ENCODE data around the gene HYDIN.

Gene HYDIN

GRCh38 chr16:71203631-71204030, 26.9 kb downstream of the HYDIN start:
- H3K18ac ChIP-seq (ENCODE audit: low read length), result no peak overlapping the region
- DNase-seq, result no peak
- no peak overlapping the region for H4K8ac ChIP-seq (ENCODE audit: low read depth, low read length)
- H3K56ac ChIP-seq (ENCODE audit: low read length), result no peak overlapping the region
- H3K4me1 ChIP-seq (ENCODE audit: control insufficient read depth, low read depth, low read length), result no peaks in the 10 kb centered on the region
- no peak overlapping the region for H3K4me2 ChIP-seq (ENCODE audit: low read length)
- no peak overlapping the region for H2BK120ac ChIP-seq (ENCODE audit: low read depth, low read length)
- no peak overlapping the region for H3K4ac ChIP-seq (ENCODE audit: low read depth, low read length)
- no peak overlapping the region for H2AK5ac ChIP-seq (ENCODE audit: low read length)
- H2BK15ac ChIP-seq (replicated peaks; ENCODE audit: low read depth), result no peak overlapping the region
- WGBS (ENCODE audit: extremely low coverage, insufficient coverage, low lambda C conversion rate), result no CpG with 5 or more reads among the region's 2 CpGs
- no peaks in the 10 kb centered on the region for H3K27me3 ChIP-seq (ENCODE audit: insufficient read depth, low read length, poor library complexity)
- no peak overlapping the region for H2BK5ac ChIP-seq (ENCODE audit: low read length)
- no peaks in the 10 kb centered on the region for H3K79me2 ChIP-seq (ENCODE audit: control insufficient read depth, insufficient read depth, low read length)
- no peak overlapping the region for H3K4me3 ChIP-seq (ENCODE audit: low read length)
- no peak overlapping the region for H3K23ac ChIP-seq (ENCODE audit: low read length)
- H3K36me3 ChIP-seq (ENCODE audit: control insufficient read depth, insufficient read depth, low read length), result no peaks in the 10 kb centered on the region
- no peak overlapping the region for H3K27ac ChIP-seq (ENCODE audit: low read depth, low read length)
- no peaks in the 10 kb centered on the region for H3K79me1 ChIP-seq (ENCODE audit: low read length)
- H4K5ac ChIP-seq (ENCODE audit: low read length), result no peak overlapping the region
- H3K9ac ChIP-seq (ENCODE audit: low read length), result no peak overlapping the region

GRCh38 chr16:71201556-71201955, 29.0 kb downstream of the HYDIN start:
- H3K27ac ChIP-seq (ENCODE audit: low read depth, low read length), result no peak overlapping the region
- no peak overlapping the region for H3K23ac ChIP-seq (ENCODE audit: low read length)
- no peak overlapping the region for H4K5ac ChIP-seq (ENCODE audit: low read length)
- no peak overlapping the region for H3K9ac ChIP-seq (ENCODE audit: low read length)
- no peaks in the 10 kb centered on the region for H3K36me3 ChIP-seq (ENCODE audit: control insufficient read depth, insufficient read depth, low read length)
- WGBS (ENCODE audit: extremely low coverage, insufficient coverage, low lambda C conversion rate), result no CpG with 5 or more reads among the region's 2 CpGs
- no peaks in the 10 kb centered on the region for H3K79me2 ChIP-seq (ENCODE audit: control insufficient read depth, insufficient read depth, low read length)
- no peak overlapping the region for H2AK5ac ChIP-seq (ENCODE audit: low read length)
- H3K4me1 ChIP-seq (ENCODE audit: control insufficient read depth, low read depth, low read length), result no peaks in the 10 kb centered on the region
- DNase-seq, result no peak
- no peaks in the 10 kb centered on the region for H3K79me1 ChIP-seq (ENCODE audit: low read length)
- no peak overlapping the region for H2BK5ac ChIP-seq (ENCODE audit: low read length)
- H3K56ac ChIP-seq (ENCODE audit: low read length), result no peak overlapping the region
- H3K18ac ChIP-seq (ENCODE audit: low read length), result no peak overlapping the region
- no peak overlapping the region for H3K4me2 ChIP-seq (ENCODE audit: low read length)
- no peak overlapping the region for H2BK15ac ChIP-seq (replicated peaks; ENCODE audit: low read depth)
- H2BK120ac ChIP-seq (ENCODE audit: low read depth, low read length), result no peak overlapping the region
- no peak overlapping the region for H3K4ac ChIP-seq (ENCODE audit: low read depth, low read length)
- H3K4me3 ChIP-seq (ENCODE audit: low read length), result no peak overlapping the region
- no peaks in the 10 kb centered on the region for H3K27me3 ChIP-seq (ENCODE audit: insufficient read depth, low read length, poor library complexity)
- no peak overlapping the region for H4K8ac ChIP-seq (ENCODE audit: low read depth, low read length)

GRCh38 chr16:71201054-71201453, 29.5 kb downstream of the HYDIN start:
- no peak overlapping the region for H3K4me2 ChIP-seq (ENCODE audit: low read length)
- H3K4me3 ChIP-seq (ENCODE audit: low read length), result no peak overlapping the region
- H3K27ac ChIP-seq (ENCODE audit: low read depth, low read length), result no peak overlapping the region
- no peak overlapping the region for H3K23ac ChIP-seq (ENCODE audit: low read length)
- no peak overlapping the region for H3K4ac ChIP-seq (ENCODE audit: low read depth, low read length)
- no CpG with 5 or more reads among the region's 1 CpG for WGBS (ENCODE audit: extremely low coverage, insufficient coverage, low lambda C conversion rate)
- H3K36me3 ChIP-seq (ENCODE audit: control insufficient read depth, insufficient read depth, low read length), result no peaks in the 10 kb centered on the region
- no peak overlapping the region for H3K56ac ChIP-seq (ENCODE audit: low read length)
- no peak overlapping the region for H2BK5ac ChIP-seq (ENCODE audit: low read length)
- no peak for DNase-seq
- H4K8ac ChIP-seq (ENCODE audit: low read depth, low read length), result no peak overlapping the region
- no peak overlapping the region for H2BK120ac ChIP-seq (ENCODE audit: low read depth, low read length)
- no peak overlapping the region for H3K9ac ChIP-seq (ENCODE audit: low read length)
- no peaks in the 10 kb centered on the region for H3K27me3 ChIP-seq (ENCODE audit: insufficient read depth, low read length, poor library complexity)
- no peak overlapping the region for H2AK5ac ChIP-seq (ENCODE audit: low read length)
- no peak overlapping the region for H2BK15ac ChIP-seq (replicated peaks; ENCODE audit: low read depth)
- no peaks in the 10 kb centered on the region for H3K4me1 ChIP-seq (ENCODE audit: control insufficient read depth, low read depth, low read length)
- H3K79me2 ChIP-seq (ENCODE audit: control insufficient read depth, insufficient read depth, low read length), result no peaks in the 10 kb centered on the region
- H3K18ac ChIP-seq (ENCODE audit: low read length), result no peak overlapping the region
- no peaks in the 10 kb centered on the region for H3K79me1 ChIP-seq (ENCODE audit: low read length)
- H4K5ac ChIP-seq (ENCODE audit: low read length), result no peak overlapping the region

- Histone ChIP-seq H3K79me2 (ENCODE audit: control insufficient read depth, insufficient read depth, low read length) (no peaks in the 10 kb centered on the region), H2BK15ac (replicated peaks; ENCODE audit: low read depth) (no peak overlapping the region), H3K4me3 (ENCODE audit: low read length) (no peak overlapping the region), H2BK120ac (ENCODE audit: low read depth, low read length) (no peak overlapping the region), H3K9ac (ENCODE audit: low read length) (no peak overlapping the region), H3K23ac (ENCODE audit: low read length) (no peak overlapping the region), H3K4me1 (ENCODE audit: control insufficient read depth, low read depth, low read length) (no peaks in the 10 kb centered on the region), H3K4ac (ENCODE audit: low read depth, low read length) (no peak overlapping the region), H2BK5ac (ENCODE audit: low read length) (no peak overlapping the region), H3K27me3 (ENCODE audit: insufficient read depth, low read length, poor library complexity) (no peaks in the 10 kb centered on the region), H3K36me3 (ENCODE audit: control insufficient read depth, insufficient read depth, low read length) (no peaks in the 10 kb centered on the region), H2AK5ac (ENCODE audit: low read length) (no peak overlapping the region), H3K79me1 (ENCODE audit: low read length) (no peaks in the 10 kb centered on the region), H3K4me2 (ENCODE audit: low read length) (no peak overlapping the region), H3K56ac (ENCODE audit: low read length) (no peak overlapping the region), H3K27ac (ENCODE audit: low read depth, low read length) (no peak overlapping the region), H4K8ac (ENCODE audit: low read depth, low read length) (no peak overlapping the region), H3K18ac (ENCODE audit: low read length) (no peak overlapping the region), H4K5ac (ENCODE audit: low read length) (no peak overlapping the region)
- DNase-seq, result no peak
- WGBS (ENCODE audit: extremely low coverage, insufficient coverage, low lambda C conversion rate), result no CpG with 5 or more reads among the region's 1 CpG
Observed at GRCh38 chr16:71198408-71198807, 32.1 kb downstream of the HYDIN start.

GRCh38 chr16:71192387-71192786, 38.1 kb downstream of the HYDIN start:
- WGBS (ENCODE audit: extremely low coverage, insufficient coverage, low lambda C conversion rate), result no CpG with 5 or more reads among the region's 5 CpGs

GRCh38 chr16:71188956-71189712, 41.4 kb downstream of the HYDIN start:
- no peaks in the 10 kb centered on the region for H3K27me3 ChIP-seq (ENCODE audit: insufficient read depth, low read length, poor library complexity)
- H2BK5ac ChIP-seq (ENCODE audit: low read length), result no peak overlapping the region
- no peak for DNase-seq
- H3K9ac ChIP-seq (ENCODE audit: low read length), result no peak overlapping the region
- H2AK5ac ChIP-seq (ENCODE audit: low read length), result no peak overlapping the region
- no peak overlapping the region for H3K27ac ChIP-seq (ENCODE audit: low read depth, low read length)
- H3K36me3 ChIP-seq (ENCODE audit: control insufficient read depth, insufficient read depth, low read length), result no peaks in the 10 kb centered on the region
- no peak overlapping the region for H2BK15ac ChIP-seq (replicated peaks; ENCODE audit: low read depth)
- H3K18ac ChIP-seq (ENCODE audit: low read length), result no peak overlapping the region
- H3K4me3 ChIP-seq (ENCODE audit: low read length), result no peak overlapping the region
- H3K23ac ChIP-seq (ENCODE audit: low read length), result no peak overlapping the region
- H4K5ac ChIP-seq (ENCODE audit: low read length), result no peak overlapping the region
- H3K4ac ChIP-seq (ENCODE audit: low read depth, low read length), result no peak overlapping the region
- no peak overlapping the region for H3K4me2 ChIP-seq (ENCODE audit: low read length)
- no peak overlapping the region for H3K56ac ChIP-seq (ENCODE audit: low read length)
- H3K79me2 ChIP-seq (ENCODE audit: control insufficient read depth, insufficient read depth, low read length), result no peaks in the 10 kb centered on the region
- no peaks in the 10 kb centered on the region for H3K4me1 ChIP-seq (ENCODE audit: control insufficient read depth, low read depth, low read length)
- no peak overlapping the region for H2BK120ac ChIP-seq (ENCODE audit: low read depth, low read length)
- no peak overlapping the region for H4K8ac ChIP-seq (ENCODE audit: low read depth, low read length)
- no CpG with 5 or more reads among the region's 9 CpGs for WGBS (ENCODE audit: extremely low coverage, insufficient coverage, low lambda C conversion rate)
- no peaks in the 10 kb centered on the region for H3K79me1 ChIP-seq (ENCODE audit: low read length)

More at GRCh38 chr16:71192387-71192786, 38.1 kb downstream of the HYDIN start:
- Histone ChIP-seq H3K4me3 (ENCODE audit: low read length) (no peak overlapping the region), H3K4ac (ENCODE audit: low read depth, low read length) (no peak overlapping the region), H3K36me3 (ENCODE audit: control insufficient read depth, insufficient read depth, low read length) (no peaks in the 10 kb centered on the region), H2BK5ac (ENCODE audit: low read length) (no peak overlapping the region), H2AK5ac (ENCODE audit: low read length) (no peak overlapping the region), H3K18ac (ENCODE audit: low read length) (no peak overlapping the region), H4K8ac (ENCODE audit: low read depth, low read length) (no peak overlapping the region), H3K4me2 (ENCODE audit: low read length) (no peak overlapping the region), H2BK15ac (replicated peaks; ENCODE audit: low read depth) (no peak overlapping the region), H3K56ac (ENCODE audit: low read length) (no peak overlapping the region), H3K79me1 (ENCODE audit: low read length) (no peaks in the 10 kb centered on the region), H3K27ac (ENCODE audit: low read depth, low read length) (no peak overlapping the region), H3K23ac (ENCODE audit: low read length) (no peak overlapping the region), H3K4me1 (ENCODE audit: control insufficient read depth, low read depth, low read length) (no peaks in the 10 kb centered on the region), H3K79me2 (ENCODE audit: control insufficient read depth, insufficient read depth, low read length) (no peaks in the 10 kb centered on the region), H3K27me3 (ENCODE audit: insufficient read depth, low read length, poor library complexity) (no peaks in the 10 kb centered on the region), H2BK120ac (ENCODE audit: low read depth, low read length) (no peak overlapping the region), H4K5ac (ENCODE audit: low read length) (no peak overlapping the region), H3K9ac (ENCODE audit: low read length) (no peak overlapping the region)
- peak; percentile 18 for DNase-seq

Measured in mesendoderm (in vitro differentiated cells).